K562 (cell line): ENCODE results near the gene SCUBE1. TPM values are rescaled to one million over a fixed set of nuclear protein-coding genes. Genes with fewer than 3 reads are reported as not detected.

ENCODE experiments used
- ATAC-seq: fragments of 200-7000 bp; cut with Tn5 transposase; 3 replicates; pipeline ENCODE4 v1.9.1; 2020; ENCODE audit warnings: moderate library complexity
- BruUV-seq: library from RNA; stranded (reverse); fragments of 400-500 nt; replicated peaks from 2 replicates; lab custom pipeline; 2021; lab: Mats Ljungman, UMichigan
- CTCF ChIA-PET: fragments of 300-600 bp; formaldehyde crosslinking; extraction: SDS; loops from one replicate; lab custom pipeline; 2021; ENCODE audit warnings: low intra/inter-chr PET ratio; lab: Yijun Ruan, JAX
- POLR2A ChIA-PET: fragments of 300-600, 350-650 bp; sonication (Branson Sonifier 250); formaldehyde crosslinking; extraction: SDS; loops from one replicate; lab custom pipeline; 2021; ENCODE audit warnings: antibody characterized with exemption, inconsistent platforms; lab: Yijun Ruan, JAX
- DNase-seq, 4 experiments: peaks; one replicate each; pipeline versions ENCODE4 v3.0.0 to v3.0.0-alpha.2; 2011 to 2018; ENCODE audit warnings: low spot score in 3 of 4, mixed read lengths in 3 of 4; ENCODE audit errors: extremely low read depth in 1 of 4
- FAIRE-seq: peaks from 2 replicates; lab custom pipeline; 2011; peaks lifted over from hg19 to GRCh38; lab: Jason Lieb, UNC
- H2AFZ ChIP-seq: 2 replicates; pipeline ENCODE4 v1.6.0; 2011; ENCODE audit warnings: low read depth, low read length, control low read depth, inconsistent platforms
- H3K27ac ChIP-seq: fragments of 200-600 bp; 3 replicates; pipeline ENCODE4 v1.8.0; 2011; ENCODE audit warnings: low read depth, mild to moderate bottlenecking, control low read depth, inconsistent platforms, low read length, moderate library complexity, mixed read lengths; ENCODE audit errors: extremely low read depth
- H3K27me3 ChIP-seq, 2 experiments: fragments of 300-600 bp in 1 of 2; 2 replicates in 1 of 2; 3 replicates in 1 of 2; pipeline versions ENCODE4 v1.6.0 to v1.8.0; 2011; ENCODE audit warnings: inconsistent platforms in 2 of 2, low read length in 2 of 2, mild to moderate bottlenecking in 1 of 2, mixed read lengths in 1 of 2, moderate library complexity in 1 of 2; ENCODE audit not compliant: control insufficient read depth in 2 of 2, insufficient read depth in 2 of 2
- H3K36me3 ChIP-seq: fragments of 300-600 bp; 3 replicates; pipeline ENCODE4 v1.8.0; 2011; ENCODE audit warnings: mild to moderate bottlenecking, low read length, inconsistent platforms; ENCODE audit not compliant: control insufficient read depth, insufficient read depth
- H3K4me1 ChIP-seq, 2 experiments: fragments of 200-600 bp in 1 of 2; replicated peaks in 1 of 2; 2 replicates in 1 of 2; 3 replicates in 1 of 2; pipeline versions ENCODE4 v1.5.1 to v1.8.0; 2011; ENCODE audit warnings: inconsistent platforms in 2 of 2, low read length in 2 of 2, mild to moderate bottlenecking in 1 of 2, mixed read lengths in 1 of 2, moderate library complexity in 1 of 2; ENCODE audit not compliant: control insufficient read depth in 2 of 2, insufficient read depth in 2 of 2
- H3K4me2 ChIP-seq: 2 replicates; pipeline ENCODE4 v1.6.1; 2011; ENCODE audit warnings: low read length, control low read depth, inconsistent platforms, mixed read lengths; ENCODE audit not compliant: insufficient read depth
- H3K4me3 ChIP-seq: fragments of 200-600 bp; sonication (generic), shearing (Covaris generic); 2 replicates; pipeline ENCODE4 v1.5.1; 2016; ENCODE audit warnings: control low read depth, inconsistent platforms
- H3K79me2 ChIP-seq: fragments of 200-600 bp; 3 replicates; pipeline ENCODE4 v1.8.0; 2011; ENCODE audit warnings: low read length, inconsistent platforms; ENCODE audit not compliant: control insufficient read depth, insufficient read depth
- H3K9ac ChIP-seq, 2 experiments: 2 replicates each; pipeline versions ENCODE4 v1.6.0 to v1.6.1; 2011; ENCODE audit warnings: low read depth in 2 of 2, low read length in 2 of 2, control low read depth in 1 of 2, inconsistent platforms in 1 of 2, mild to moderate bottlenecking in 1 of 2, mixed read lengths in 1 of 2; ENCODE audit not compliant: insufficient read depth in 1 of 2
- H3K9me1 ChIP-seq: one replicate; pipeline ENCODE4 v1.6.0; 2011; ENCODE audit warnings: inconsistent platforms, mild to moderate bottlenecking, low read length, moderate library complexity; ENCODE audit not compliant: control insufficient read depth, insufficient read depth
- H3K9me3 ChIP-seq: replicated peaks from 2 replicates; pipeline ENCODE4 v1.5.1; 2011; ENCODE audit warnings: low read depth, low read length, inconsistent platforms; ENCODE audit not compliant: control insufficient read depth, insufficient read depth
- H4K20me1 ChIP-seq: replicated peaks from 2 replicates; pipeline ENCODE4 v1.6.1; 2011; ENCODE audit warnings: low read length, inconsistent platforms, mixed read lengths; ENCODE audit not compliant: control insufficient read depth, insufficient read depth
- POLR3A ChIP-seq: IDR thresholded peaks from 2 replicates; pipeline ENCODE4 v1.6.1; 2011; ENCODE audit warnings: borderline replicate concordance, mild to moderate bottlenecking, moderate library complexity; ENCODE audit not compliant: insufficient read length, insufficient read depth; ENCODE audit errors: extremely low read depth
- RBM15 ChIP-seq: fragments of 200-400 bp; formaldehyde crosslinking; IDR thresholded peaks from 2 replicates; pipeline ENCODE4 v1.6.1; 2018; ENCODE audit warnings: mild to moderate bottlenecking, low read length, moderate library complexity; ENCODE audit not compliant: insufficient read depth
- WGBS: fragments of 100-300 bp; shearing (Covaris generic); methylation state at CpG from one replicate; pipeline ENCODE4 v1.1.6; 2016; ENCODE audit warnings: low coverage, mixed read lengths; ENCODE audit not compliant: insufficient coverage; ENCODE audit errors: missing lambda C conversion rate; 5-methylcytosine and 5-hydroxymethylcytosine counted together
- in situ Hi-C: fragments of 300-500 bp; cut with MboI; formaldehyde crosslinking; loops from 4 replicates; pipeline ENCODE4 v1.15.0; 2018; ENCODE audit warnings: inconsistent platforms, mixed read lengths
- intact Hi-C: fragments of 100-400 bp; cut with micrococcal nuclease; formaldehyde crosslinking; loops from 2 replicates; pipeline ENCODE4 v1.14.2; 2022
- polyA plus RNA-seq, 8 experiments: library from polyadenylated mRNA; depleted of rRNA in 4 of 8; stranded (reverse) in 5 of 8; unstranded in 3 of 8; fragments of >200 nt; fragmentation: Nextera tagmentation in 2 of 8; fragmentation: Illumina TruSeq in 1 of 8; extraction: Ambion mirVana in 2 of 8; extraction: Trizol in 1 of 8; gene quantifications; 2 replicates each; pipeline versions ENCODE4 v1.2.1 to v1.2.3, GENCODE V29; 2011 to 2014; ENCODE audit warnings: inconsistent platforms in 1 of 8, missing spikeins in 1 of 8
- total RNA-seq, 7 experiments: library from RNA; depleted of rRNA in 6 of 7; stranded (reverse); fragments of >200 nt in 6 of 7; fragmentation: Illumina TruSeq in 2 of 7; extraction: Trizol in 2 of 7; gene quantifications; 2 replicates each; pipeline versions ENCODE4 v1.2.1 to v1.2.3, GENCODE V29; 2011 to 2021; ENCODE audit warnings: low replicate concordance in 1 of 7
- TF ChIP-seq, protein P1 (sequence below): fragments of 450-650 bp; conservative IDR thresholded peaks from 2 replicates; pipeline ENCODE4 v1.6.1; 2016; ENCODE audit warnings: missing genetic modification characterization, low read depth, mild to moderate bottlenecking, control low read depth, missing compliant biosample characterization

Gene SCUBE1
- total and polyA plus RNA-seq, 9 of the 15 experiments (the other 6 are each of a cell fraction or from before 2014, with no cell fraction given), result 0.03 to 0.47 (median 0.29) TPM; not detected in 6

DNA sequence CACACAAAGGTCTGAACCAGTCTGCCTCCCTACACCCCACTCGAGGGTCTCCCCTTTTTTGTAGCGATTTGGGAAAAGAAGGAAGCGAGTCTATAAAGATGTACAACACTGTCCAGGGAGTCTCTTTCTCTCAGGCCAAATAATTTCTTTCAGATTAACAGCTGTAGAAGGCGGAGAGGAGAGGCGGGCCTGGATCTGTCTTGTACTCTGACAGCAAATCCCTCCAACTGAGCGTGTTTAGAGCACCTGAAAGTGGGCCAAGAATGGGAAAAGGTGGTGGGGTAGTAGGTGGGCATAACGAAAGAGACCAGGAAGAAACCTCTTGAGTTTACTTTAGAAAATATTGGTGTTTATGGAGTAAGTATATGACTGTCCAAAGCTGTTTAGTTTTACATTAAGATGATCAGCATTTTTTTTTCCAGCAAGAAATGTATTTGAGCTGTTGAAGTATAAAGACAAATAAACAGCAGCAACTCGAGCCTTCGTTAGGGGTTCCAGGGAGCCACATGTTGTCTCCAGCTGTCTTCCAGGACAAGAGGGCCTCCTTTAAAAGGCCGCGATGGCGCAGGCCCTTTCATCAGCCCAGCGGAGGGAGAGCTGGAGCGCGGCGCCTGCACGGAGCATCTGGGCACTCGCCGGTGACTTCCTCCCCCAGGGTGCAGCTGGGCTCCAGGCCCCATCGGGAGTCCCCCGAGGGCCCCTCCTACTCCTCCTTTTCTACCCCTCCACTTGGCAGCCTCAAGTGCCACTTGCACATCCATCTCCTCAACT, 34.9 kb downstream of the SCUBE1 start:
- TF ChIP-seq POLR3A, result no peak
- Histone ChIP-seq H2AFZ (no peak overlapping the region), H3K9ac (no peak overlapping the region), H3K4me2 (no peak overlapping the region), H3K79me2 (no peaks in the 10 kb centered on the region), H3K9me3 (no peaks in the 10 kb centered on the region), H3K4me3 (no peak overlapping the region), H3K36me3 (no peaks in the 10 kb centered on the region), H3K27me3 (peaks cover 0 to 60% of the 10 kb centered on the region in 2 experiments; a peak in 2 of 5 replicates), H3K4me1 (peaks cover 0 to 3% of the 10 kb centered on the region in 2 experiments; a peak in 3 of 5 replicates), H3K27ac (no peak overlapping the region), H4K20me1 (no peaks in the 10 kb centered on the region), H3K9me1 (no peaks in the 10 kb centered on the region)
- WGBS, result 5% methylated on average over 10 of the region's 21 CpGs
- no peak for ATAC-seq
- DNase-seq, result no peak
- POLR2A ChIA-PET, result interaction anchor here (0.6 to 1.1 kb wide), 2 partner anchors 15 to 355 kb away, joined by 3 to 5 read pairs; no protein-coding TSS in a partner anchor
- intact Hi-C loops (no loop called here), in situ Hi-C loops (no loop called here)
- no TSS peak for BruUV-seq
- CTCF ChIA-PET, result no interaction called here
- no peak for FAIRE-seq

DNA sequence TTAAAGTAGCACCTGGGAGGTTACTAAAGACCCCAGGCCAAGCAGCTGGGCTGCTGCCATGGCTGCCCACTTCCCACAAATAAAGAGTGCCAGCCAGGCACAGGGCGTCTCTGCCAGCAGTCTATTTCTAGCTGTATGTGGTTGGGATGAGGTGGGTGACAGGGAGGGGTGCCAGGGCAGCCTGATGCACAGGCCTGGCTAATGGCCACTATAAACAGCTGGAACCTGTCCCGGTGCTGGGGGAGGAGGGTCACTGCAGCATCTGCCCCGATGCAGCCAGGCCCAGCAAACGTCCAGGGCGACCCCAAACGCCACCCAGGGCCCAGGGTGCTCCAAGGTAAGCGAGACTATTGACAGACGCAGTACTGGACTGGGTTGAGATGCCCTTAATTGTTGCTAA, 37.4 kb downstream of the SCUBE1 start:
- no peak overlapping the region for H2AFZ ChIP-seq
- H3K36me3 ChIP-seq, result no peaks in the 10 kb centered on the region
- H3K9me1 ChIP-seq, result no peaks in the 10 kb centered on the region
- POLR2A ChIA-PET, result no interaction called here
- H3K27ac ChIP-seq, result no peak overlapping the region
- DNase-seq, result no peak
- WGBS, result 6% methylated on average over 7 of the region's 8 CpGs
- CTCF ChIA-PET, result no interaction called here
- H3K4me3 ChIP-seq, result no peak overlapping the region
- in situ Hi-C loops (no loop called here), intact Hi-C loops (no loop called here)
- peaks cover 0 to 3% of the 10 kb centered on the region in 2 experiments; a peak in 3 of 5 replicates for H3K4me1 ChIP-seq
- no peak for FAIRE-seq
- peaks cover 0 to 72% of the 10 kb centered on the region in 2 experiments; a peak in 3 of 5 replicates for H3K27me3 ChIP-seq
- no peak for ATAC-seq
- H3K79me2 ChIP-seq, result no peaks in the 10 kb centered on the region
- H3K9me3 ChIP-seq, result no peaks in the 10 kb centered on the region
- no TSS peak for BruUV-seq
- no peaks in the 10 kb centered on the region for H4K20me1 ChIP-seq
- no peak for TF ChIP-seq RBM15
- TF ChIP-seq, protein P1, sequence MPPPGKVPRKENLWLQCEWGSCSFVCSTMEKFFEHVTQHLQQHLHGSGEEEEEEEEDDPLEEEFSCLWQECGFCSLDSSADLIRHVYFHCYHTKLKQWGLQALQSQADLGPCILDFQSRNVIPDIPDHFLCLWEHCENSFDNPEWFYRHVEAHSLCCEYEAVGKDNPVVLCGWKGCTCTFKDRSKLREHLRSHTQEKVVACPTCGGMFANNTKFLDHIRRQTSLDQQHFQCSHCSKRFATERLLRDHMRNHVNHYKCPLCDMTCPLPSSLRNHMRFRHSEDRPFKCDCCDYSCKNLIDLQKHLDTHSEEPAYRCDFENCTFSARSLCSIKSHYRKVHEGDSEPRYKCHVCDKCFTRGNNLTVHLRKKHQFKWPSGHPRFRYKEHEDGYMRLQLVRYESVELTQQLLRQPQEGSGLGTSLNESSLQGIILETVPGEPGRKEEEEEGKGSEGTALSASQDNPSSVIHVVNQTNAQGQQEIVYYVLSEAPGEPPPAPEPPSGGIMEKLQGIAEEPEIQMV (tag), result no peak
- no peak overlapping the region for H3K4me2 ChIP-seq
- H3K9ac ChIP-seq, result no peak overlapping the region
